ENCODE data around the gene CPEB4. TPM values are rescaled to one million over a fixed set of nuclear protein-coding genes. Genes with fewer than 3 reads are reported as not detected.
A peak's percentile ranks its signal among the peaks of the same experiment; 100 is the strongest.

Gene CPEB4
- total RNA-seq, 1 experiment from 2014 or later: 15.4 TPM

- no peak overlapping the region for H3K4me3 ChIP-seq
- no peak for DNase-seq
- H3K27ac ChIP-seq: no peak overlapping the region
- H3F3A ChIP-seq (ENCODE audit: insufficient read depth, low read depth): no peaks in the 10 kb centered on the region
- no peaks in the 10 kb centered on the region for H3K9me2 ChIP-seq (ENCODE audit: insufficient read depth)
- ChIA-PET POLR2A (ENCODE audit: unreplicated experiment) (no interaction called here), CTCF (no interaction called here)
- no peak for TF ChIP-seq EZH2 (IDR thresholded peaks at IDR 0.05; ENCODE audit: low read depth)
- H3K79me2 ChIP-seq (ENCODE audit: low read depth): no peaks in the 10 kb centered on the region
- no peak overlapping the region for H3K4me2 ChIP-seq
- no peaks in the 10 kb centered on the region for H3K27me3 ChIP-seq (ENCODE audit: insufficient read depth, low read depth)
- no TSS peak for BruUV-seq (replicated peaks)
- intact Hi-C loops (cut with micrococcal nuclease; ENCODE audit: unreplicated experiment): no loop called here
- no peak overlapping the region for H2AFZ ChIP-seq
- no peaks in the 10 kb centered on the region for H4K20me1 ChIP-seq (ENCODE audit: insufficient read depth)
- peaks cover 14% of the 10 kb centered on the region; the same call in 1 of the 2 replicates for H3K4me1 ChIP-seq (replicated peaks; ENCODE audit: insufficient read depth)
- no peaks in the 10 kb centered on the region for H3K9me3 ChIP-seq (ENCODE audit: insufficient read depth, low read depth)
- H3K36me3 ChIP-seq (ENCODE audit: low read depth): peaks cover 19% of the 10 kb centered on the region; the same call in 1 of the 2 replicates
Observed at GRCh38 chr5:173946323-173946722, 58.2 kb downstream of the CPEB4 start.

GRCh38 chr5:173950829-173951228 lies 62.7 kb downstream of the CPEB4 start:
- Histone ChIP-seq H3K36me3 (ENCODE audit: low read depth) (peaks cover 22% of the 10 kb centered on the region), H3K4me2 (no peak overlapping the region), H2AFZ (no peak overlapping the region), H3K4me3 (no peak overlapping the region), H3K9me3 (ENCODE audit: insufficient read depth, low read depth) (no peaks in the 10 kb centered on the region), H3K27ac (no peak overlapping the region), H3K9me2 (ENCODE audit: insufficient read depth) (no peaks in the 10 kb centered on the region), H3F3A (ENCODE audit: insufficient read depth, low read depth) (no peaks in the 10 kb centered on the region), H3K27me3 (ENCODE audit: insufficient read depth, low read depth) (no peaks in the 10 kb centered on the region), H3K79me2 (ENCODE audit: low read depth) (no peaks in the 10 kb centered on the region), H3K4me1 (replicated peaks; ENCODE audit: insufficient read depth) (no peaks in the 10 kb centered on the region), H4K20me1 (ENCODE audit: insufficient read depth) (no peaks in the 10 kb centered on the region)
- no peak for DNase-seq
- CTCF ChIA-PET: interaction anchor here (0.5 kb wide), 1 partner anchor 208 kb away, joined by 3 read pairs; no protein-coding TSS in a partner anchor
- POLR2A ChIA-PET (ENCODE audit: unreplicated experiment): no interaction called here
- TF ChIP-seq EZH2 (IDR thresholded peaks at IDR 0.05; ENCODE audit: low read depth): no peak
- TF ChIP-seq, protein P1, sequence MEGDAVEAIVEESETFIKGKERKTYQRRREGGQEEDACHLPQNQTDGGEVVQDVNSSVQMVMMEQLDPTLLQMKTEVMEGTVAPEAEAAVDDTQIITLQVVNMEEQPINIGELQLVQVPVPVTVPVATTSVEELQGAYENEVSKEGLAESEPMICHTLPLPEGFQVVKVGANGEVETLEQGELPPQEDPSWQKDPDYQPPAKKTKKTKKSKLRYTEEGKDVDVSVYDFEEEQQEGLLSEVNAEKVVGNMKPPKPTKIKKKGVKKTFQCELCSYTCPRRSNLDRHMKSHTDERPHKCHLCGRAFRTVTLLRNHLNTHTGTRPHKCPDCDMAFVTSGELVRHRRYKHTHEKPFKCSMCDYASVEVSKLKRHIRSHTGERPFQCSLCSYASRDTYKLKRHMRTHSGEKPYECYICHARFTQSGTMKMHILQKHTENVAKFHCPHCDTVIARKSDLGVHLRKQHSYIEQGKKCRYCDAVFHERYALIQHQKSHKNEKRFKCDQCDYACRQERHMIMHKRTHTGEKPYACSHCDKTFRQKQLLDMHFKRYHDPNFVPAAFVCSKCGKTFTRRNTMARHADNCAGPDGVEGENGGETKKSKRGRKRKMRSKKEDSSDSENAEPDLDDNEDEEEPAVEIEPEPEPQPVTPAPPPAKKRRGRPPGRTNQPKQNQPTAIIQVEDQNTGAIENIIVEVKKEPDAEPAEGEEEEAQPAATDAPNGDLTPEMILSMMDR (conservative IDR thresholded peaks at IDR 0.05): no peak
- intact Hi-C loops (cut with micrococcal nuclease; ENCODE audit: unreplicated experiment): no loop called here
- no TSS peak for BruUV-seq (replicated peaks)

DNA sequence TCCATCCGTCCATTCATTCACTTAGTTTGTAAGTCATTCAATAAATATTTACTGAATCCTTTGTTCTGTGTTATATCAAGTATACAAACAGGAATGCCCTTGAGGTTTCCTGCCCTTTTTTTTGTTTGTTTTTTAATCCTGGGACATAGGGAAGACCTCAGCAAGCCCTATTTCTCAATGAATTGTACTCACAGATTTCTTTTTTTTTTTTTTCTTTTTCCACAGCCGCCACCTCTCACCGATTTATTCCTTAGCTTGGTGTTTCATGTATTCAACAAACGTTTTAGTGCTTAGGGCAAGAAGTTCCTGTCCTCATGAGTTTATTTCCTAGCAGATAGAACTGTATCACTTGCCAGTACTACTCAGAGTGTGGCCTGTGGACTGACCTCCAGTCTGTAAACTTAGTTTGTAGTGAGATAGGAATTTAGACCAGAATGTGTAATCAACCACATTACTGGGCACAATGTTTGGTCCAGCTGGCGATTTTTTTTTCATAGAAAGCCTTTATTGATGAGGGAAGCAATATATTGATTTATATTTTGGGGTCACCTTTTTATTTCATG lies 65.5 kb downstream of the CPEB4 start:
- H3K36me3 ChIP-seq (ENCODE audit: low read depth): peaks cover 9% of the 10 kb centered on the region
- no peaks in the 10 kb centered on the region for H3K9me3 ChIP-seq (ENCODE audit: insufficient read depth, low read depth)
- H3K4me3 ChIP-seq: no peak overlapping the region
- ChIA-PET POLR2A (ENCODE audit: unreplicated experiment) (interaction anchor here (0.6 kb wide), 1 partner anchor 10 kb away, joined by 10 read pairs; no protein-coding TSS in a partner anchor), CTCF (interaction anchor here (0.6 kb wide), 1 partner anchor 28 kb away, joined by 3 read pairs; no protein-coding TSS in a partner anchor)
- H3F3A ChIP-seq (ENCODE audit: insufficient read depth, low read depth): peaks cover 5% of the 10 kb centered on the region; the same call in 1 of the 2 replicates
- H3K4me1 ChIP-seq (replicated peaks; ENCODE audit: insufficient read depth): no peaks in the 10 kb centered on the region
- TF ChIP-seq, protein P1 (conservative IDR thresholded peaks at IDR 0.05): no peak
- no peak for TF ChIP-seq EZH2 (IDR thresholded peaks at IDR 0.05; ENCODE audit: low read depth)
- H2AFZ ChIP-seq: no peak overlapping the region
- intact Hi-C loops (cut with micrococcal nuclease; ENCODE audit: unreplicated experiment): no loop called here
- no peak overlapping the region for H3K4me2 ChIP-seq
- BruUV-seq (replicated peaks): no TSS peak
- H4K20me1 ChIP-seq (ENCODE audit: insufficient read depth): no peaks in the 10 kb centered on the region
- no peak for DNase-seq
- no peaks in the 10 kb centered on the region for H3K9me2 ChIP-seq (ENCODE audit: insufficient read depth)
- peak overlapping the region; percentile 17; the same call in 1 of the 2 replicates for H3K27ac ChIP-seq
- no peaks in the 10 kb centered on the region for H3K79me2 ChIP-seq (ENCODE audit: low read depth)
- no peaks in the 10 kb centered on the region for H3K27me3 ChIP-seq (ENCODE audit: insufficient read depth, low read depth)

All from PC-9 (cell line).